Omental fat pad (tissue), 4 donors: Measurements from ENCODE around the gene MALRD1. TPM values are rescaled to one million over a fixed set of nuclear protein-coding genes. Genes with fewer than 3 reads are reported as not detected.

Experiments used
- ATAC-seq: fragments of 150-250 bp; one replicate; pipeline ENCODE4 v1.9.1; 2016; ENCODE audit warnings: mild to moderate bottlenecking, moderate library complexity; ENCODE audit not compliant: low FRiP score
- DNase-seq: peaks from one replicate; pipeline ENCODE4 v3.0.0-alpha.2; 2019; ENCODE audit warnings: low spot score
- total RNA-seq, 4 donors: library from RNA; depleted of rRNA; stranded (reverse); fragments of >200 nt; gene quantifications; one replicate each; pipeline ENCODE4 v1.1.0, GENCODE V29; 2016
- TF ChIP-seq, protein P1 (sequence below), 3 donors: fragments of 450-650 bp; IDR thresholded peaks; one replicate each; pipeline ENCODE4 v1.5.1; 2016 to 2017; ENCODE audit warnings: antibody characterized with exemption in 3 of 3, mild to moderate bottlenecking in 3 of 3, moderate library complexity in 2 of 3

The MALRD1 gene
- total RNA-seq, 4 donors from 2014 or later = 0.93 to 2.4 (median 1.4) TPM

DNA sequence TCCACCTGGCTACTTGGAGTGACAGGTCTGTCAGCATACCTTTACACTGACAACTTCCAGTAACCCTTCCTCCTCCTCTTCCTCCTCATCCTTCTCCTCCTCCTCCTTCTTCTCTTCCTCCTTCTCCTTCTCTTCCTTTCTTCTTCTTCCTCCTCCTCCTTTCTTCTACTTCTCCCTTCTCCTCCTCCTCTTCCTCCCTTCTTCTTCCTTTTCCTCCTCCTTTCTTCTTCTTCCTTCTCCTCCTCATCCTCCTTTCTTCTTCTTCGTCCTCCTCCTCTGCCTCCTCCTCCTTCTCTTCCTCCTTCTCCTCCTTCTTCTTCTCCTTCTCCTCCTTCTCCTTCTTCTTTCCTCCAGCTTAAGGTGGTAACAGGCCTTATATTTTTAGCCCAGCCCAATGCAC lies 658.3 kb downstream of the MALRD1 start:
- TF ChIP-seq, protein P1, sequence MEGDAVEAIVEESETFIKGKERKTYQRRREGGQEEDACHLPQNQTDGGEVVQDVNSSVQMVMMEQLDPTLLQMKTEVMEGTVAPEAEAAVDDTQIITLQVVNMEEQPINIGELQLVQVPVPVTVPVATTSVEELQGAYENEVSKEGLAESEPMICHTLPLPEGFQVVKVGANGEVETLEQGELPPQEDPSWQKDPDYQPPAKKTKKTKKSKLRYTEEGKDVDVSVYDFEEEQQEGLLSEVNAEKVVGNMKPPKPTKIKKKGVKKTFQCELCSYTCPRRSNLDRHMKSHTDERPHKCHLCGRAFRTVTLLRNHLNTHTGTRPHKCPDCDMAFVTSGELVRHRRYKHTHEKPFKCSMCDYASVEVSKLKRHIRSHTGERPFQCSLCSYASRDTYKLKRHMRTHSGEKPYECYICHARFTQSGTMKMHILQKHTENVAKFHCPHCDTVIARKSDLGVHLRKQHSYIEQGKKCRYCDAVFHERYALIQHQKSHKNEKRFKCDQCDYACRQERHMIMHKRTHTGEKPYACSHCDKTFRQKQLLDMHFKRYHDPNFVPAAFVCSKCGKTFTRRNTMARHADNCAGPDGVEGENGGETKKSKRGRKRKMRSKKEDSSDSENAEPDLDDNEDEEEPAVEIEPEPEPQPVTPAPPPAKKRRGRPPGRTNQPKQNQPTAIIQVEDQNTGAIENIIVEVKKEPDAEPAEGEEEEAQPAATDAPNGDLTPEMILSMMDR (IDR thresholded peaks at IDR 0.05) = no peak
- ATAC-seq (no peak), DNase-seq (no peak)

- TF ChIP-seq, protein P1 (IDR thresholded peaks at IDR 0.05) = no peak
- DNase-seq (no peak), ATAC-seq (no peak)
Observed at GRCh38 chr10:19707376-19707775, 658.8 kb downstream of the MALRD1 start.

DNA sequence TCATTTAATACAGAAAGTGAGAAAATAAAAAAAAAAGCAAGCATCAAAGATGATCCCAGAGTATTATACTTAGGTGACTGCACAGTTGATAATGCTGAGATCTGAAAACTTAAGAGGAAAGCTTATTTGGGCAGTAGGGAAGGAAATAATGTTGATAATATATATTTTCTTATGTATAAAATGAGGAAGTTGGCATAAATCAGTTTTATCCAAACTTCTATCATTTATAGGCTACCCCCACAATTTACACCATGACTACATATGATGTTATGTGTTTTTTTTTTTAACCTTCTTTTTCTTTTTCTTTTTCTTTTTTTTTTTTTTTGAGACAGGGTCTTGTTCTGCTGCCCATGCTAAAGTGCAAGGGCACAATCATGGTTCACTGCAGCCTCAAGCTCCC lies 659.4 kb downstream of the MALRD1 start:
- no peak for DNase-seq
- TF ChIP-seq, protein P1 (IDR thresholded peaks at IDR 0.05) = no peak
- no peak for ATAC-seq

GRCh38 chr10:19710600-19710999 lies 662.0 kb downstream of the MALRD1 start:
- DNase-seq (no peak), ATAC-seq (no peak)
- TF ChIP-seq, protein P1 (IDR thresholded peaks at IDR 0.05) = no peak

DNA sequence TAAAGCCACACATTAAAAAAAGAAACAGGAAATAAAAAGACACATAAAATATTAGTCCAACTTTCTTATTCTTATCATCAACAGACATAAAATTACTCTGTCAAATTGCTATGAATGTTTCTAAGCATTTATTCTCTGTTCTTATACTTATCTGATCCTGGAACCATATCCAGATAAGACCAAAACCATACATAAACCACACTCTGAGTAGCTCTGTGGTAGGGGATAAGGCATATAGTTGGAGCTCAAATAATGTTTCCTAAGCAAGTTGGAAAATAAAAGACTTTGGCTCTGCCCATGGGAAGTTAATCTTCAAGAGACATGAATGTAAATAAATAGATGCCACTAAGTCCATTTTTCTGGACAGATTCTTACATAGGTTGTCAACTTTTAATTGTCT lies 664.6 kb downstream of the MALRD1 start:
- ATAC-seq (no peak), DNase-seq (no peak)
- TF ChIP-seq, protein P1 (IDR thresholded peaks at IDR 0.05) = no peak

GRCh38 chr10:19713800-19714525 lies 665.4 kb downstream of the MALRD1 start:
- TF ChIP-seq, protein P1 (IDR thresholded peaks at IDR 0.05) = no peak
- ATAC-seq = no peak
- DNase-seq = no peak

GRCh38 chr10:19719284-19719683 lies 670.7 kb downstream of the MALRD1 start:
- ATAC-seq = no peak

More at GRCh38 chr10:19719284-19719683, 670.7 kb downstream of the MALRD1 start:
- TF ChIP-seq, protein P1 (IDR thresholded peaks at IDR 0.05) = no peak
- no peak for DNase-seq
